ENCODE results near the gene NRG3.

- TF ChIP-seq EZH2phosphoT487 (IDR thresholded peaks at IDR 0.05; ENCODE audit: borderline replicate concordance, low read length) (no peak), CTCF (IDR thresholded peaks at IDR 0.05; ENCODE audit: low read depth, low read length, poor library complexity, severe bottlenecking) (no peak)
These were observed 786.7 kb downstream of the NRG3 start for GRCh38 chr10:82661701-82662100.

Measured in DOHH2 (cell line).